PFSK-1 (cell line): ENCODE results near the gene ACTR6.

Experiments used
- FOXP2 ChIP-seq: optimal IDR thresholded peaks from 2 replicates; pipeline ENCODE3; 2011; ENCODE audit warnings: borderline replicate concordance, control low read depth, inconsistent platforms; ENCODE audit not compliant: insufficient read depth; ENCODE audit errors: extremely low read length, extremely low read depth
- POLR2AphosphoS5 ChIP-seq: IDR thresholded peaks from 2 replicates; pipeline ENCODE4 v1.6.1; 2012; ENCODE audit warnings: low read depth, mild to moderate bottlenecking, control low read depth, low read length, moderate library complexity
- SIN3A ChIP-seq: IDR thresholded peaks from 2 replicates; pipeline ENCODE4 v1.6.1; 2012; ENCODE audit warnings: mild to moderate bottlenecking, low read length, moderate library complexity, borderline replicate concordance; ENCODE audit not compliant: insufficient read depth
- TAF1 ChIP-seq: IDR thresholded peaks from 2 replicates; pipeline ENCODE4 v1.6.1; 2012; ENCODE audit warnings: low read length, control low read depth, borderline replicate concordance; ENCODE audit not compliant: insufficient read depth
- TF ChIP-seq, protein P1 (sequence below), 2 experiments: IDR thresholded peaks; 2 replicates each; pipeline versions ENCODE4 v1.6.1 to v1.8.0; 2011 to 2012; ENCODE audit warnings: low read depth in 2 of 2, low read length in 2 of 2, control low read depth in 1 of 2, inconsistent platforms in 1 of 2, mild to moderate bottlenecking in 1 of 2, moderate library complexity in 1 of 2; ENCODE audit not compliant: insufficient read depth in 1 of 2

The ACTR6 gene

DNA sequence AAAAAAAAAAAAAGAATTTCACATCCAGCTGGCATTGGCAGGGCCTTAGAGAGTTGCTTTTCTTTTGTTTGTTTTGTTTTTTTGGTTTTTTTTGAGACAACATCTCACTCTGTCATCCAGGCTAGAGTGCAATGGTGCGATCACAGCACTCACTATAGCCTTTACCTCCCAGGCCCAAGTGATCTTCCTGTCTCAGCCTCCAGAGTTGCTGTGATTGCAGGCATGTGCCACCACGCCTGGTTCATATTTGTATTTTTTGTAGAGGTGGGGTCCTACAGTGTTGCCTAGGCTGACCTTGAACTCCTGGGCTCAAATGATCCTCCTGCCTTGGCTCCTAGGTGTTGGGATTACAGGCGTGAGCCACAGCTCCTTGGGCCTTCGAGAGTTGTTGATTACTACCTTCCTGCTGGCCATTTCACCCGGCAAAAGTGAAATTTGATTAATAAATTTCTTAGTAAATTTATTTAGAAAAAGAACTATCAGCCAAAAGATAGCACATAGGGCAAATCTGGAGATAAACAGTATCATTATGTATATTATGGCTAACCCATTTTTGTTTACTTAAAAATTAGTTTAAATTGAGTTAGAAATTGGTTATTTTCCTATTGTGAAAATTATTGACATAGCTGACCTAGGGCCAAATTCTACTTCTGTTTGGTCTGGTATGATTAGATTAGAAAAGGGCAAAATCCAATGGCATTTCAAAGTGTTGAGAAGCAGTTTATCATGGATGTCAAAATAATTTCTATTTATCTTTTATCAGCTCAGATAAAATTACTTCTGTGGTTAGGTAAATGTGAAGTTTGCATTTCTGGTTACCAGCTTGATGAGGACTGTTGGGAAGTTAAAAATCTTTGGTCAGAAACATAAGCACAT is 12.6 kb downstream of the ACTR6 start:
- TF ChIP-seq, protein P1, sequence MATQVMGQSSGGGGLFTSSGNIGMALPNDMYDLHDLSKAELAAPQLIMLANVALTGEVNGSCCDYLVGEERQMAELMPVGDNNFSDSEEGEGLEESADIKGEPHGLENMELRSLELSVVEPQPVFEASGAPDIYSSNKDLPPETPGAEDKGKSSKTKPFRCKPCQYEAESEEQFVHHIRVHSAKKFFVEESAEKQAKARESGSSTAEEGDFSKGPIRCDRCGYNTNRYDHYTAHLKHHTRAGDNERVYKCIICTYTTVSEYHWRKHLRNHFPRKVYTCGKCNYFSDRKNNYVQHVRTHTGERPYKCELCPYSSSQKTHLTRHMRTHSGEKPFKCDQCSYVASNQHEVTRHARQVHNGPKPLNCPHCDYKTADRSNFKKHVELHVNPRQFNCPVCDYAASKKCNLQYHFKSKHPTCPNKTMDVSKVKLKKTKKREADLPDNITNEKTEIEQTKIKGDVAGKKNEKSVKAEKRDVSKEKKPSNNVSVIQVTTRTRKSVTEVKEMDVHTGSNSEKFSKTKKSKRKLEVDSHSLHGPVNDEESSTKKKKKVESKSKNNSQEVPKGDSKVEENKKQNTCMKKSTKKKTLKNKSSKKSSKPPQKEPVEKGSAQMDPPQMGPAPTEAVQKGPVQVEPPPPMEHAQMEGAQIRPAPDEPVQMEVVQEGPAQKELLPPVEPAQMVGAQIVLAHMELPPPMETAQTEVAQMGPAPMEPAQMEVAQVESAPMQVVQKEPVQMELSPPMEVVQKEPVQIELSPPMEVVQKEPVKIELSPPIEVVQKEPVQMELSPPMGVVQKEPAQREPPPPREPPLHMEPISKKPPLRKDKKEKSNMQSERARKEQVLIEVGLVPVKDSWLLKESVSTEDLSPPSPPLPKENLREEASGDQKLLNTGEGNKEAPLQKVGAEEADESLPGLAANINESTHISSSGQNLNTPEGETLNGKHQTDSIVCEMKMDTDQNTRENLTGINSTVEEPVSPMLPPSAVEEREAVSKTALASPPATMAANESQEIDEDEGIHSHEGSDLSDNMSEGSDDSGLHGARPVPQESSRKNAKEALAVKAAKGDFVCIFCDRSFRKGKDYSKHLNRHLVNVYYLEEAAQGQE (IDR thresholded peaks at IDR 0.05; ENCODE audit: insufficient read depth in 1 of 2, low read depth in 2 of 2, low read length in 2 of 2), result no peak
- no peak for TF ChIP-seq SIN3A
- TF ChIP-seq POLR2AphosphoS5, result no peak
- no peak for TF ChIP-seq TAF1
- TF ChIP-seq FOXP2, result no peak

DNA sequence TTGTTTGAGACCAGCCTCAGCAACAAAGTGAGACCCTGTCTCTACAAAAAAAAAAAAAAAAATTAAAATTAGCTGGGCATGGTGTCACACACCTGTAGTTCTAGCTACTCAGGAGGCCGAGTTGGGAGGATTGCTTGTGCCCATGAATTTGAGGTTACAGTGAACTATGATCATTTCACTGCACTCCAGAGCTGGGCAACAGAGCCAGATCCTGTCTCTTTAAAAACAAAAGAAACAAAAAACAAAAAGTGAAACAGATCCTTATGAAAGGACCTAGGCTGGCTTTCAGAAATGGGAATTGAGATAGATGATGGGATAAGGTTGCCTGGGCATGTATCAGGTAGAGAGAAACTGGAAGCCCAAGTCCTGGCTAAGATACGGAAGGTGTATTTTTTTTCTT is 13.9 kb downstream of the ACTR6 start:
- no peak for TF ChIP-seq POLR2AphosphoS5
- no peak for TF ChIP-seq SIN3A
- no peak for TF ChIP-seq FOXP2
- TF ChIP-seq TAF1, result no peak
- TF ChIP-seq, protein P1 (IDR thresholded peaks at IDR 0.05; ENCODE audit: insufficient read depth in 1 of 2, low read depth in 2 of 2, low read length in 2 of 2), result no peak

DNA sequence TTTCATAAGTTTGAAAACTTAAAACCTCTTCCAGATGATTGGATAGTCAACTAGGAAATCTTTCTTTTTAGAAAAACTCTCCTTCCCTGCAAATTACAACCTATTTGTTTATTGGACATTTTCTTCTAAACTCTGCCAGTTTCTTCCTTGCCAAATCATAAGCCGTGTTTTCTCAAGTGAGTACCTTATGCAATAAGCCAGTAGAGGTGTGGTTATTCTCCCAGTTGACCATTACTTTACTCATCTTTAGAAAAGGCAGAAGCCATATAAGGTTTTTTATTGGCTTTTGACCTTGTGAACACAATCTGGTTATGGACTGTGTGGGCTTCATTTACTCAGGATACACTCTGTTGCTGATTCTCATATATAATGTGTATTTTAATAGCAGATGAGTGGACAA is 14.6 kb downstream of the ACTR6 start:
- no peak for TF ChIP-seq POLR2AphosphoS5
- no peak for TF ChIP-seq TAF1
- TF ChIP-seq FOXP2, result no peak
- no peak for TF ChIP-seq SIN3A
- TF ChIP-seq, protein P1 (IDR thresholded peaks at IDR 0.05; ENCODE audit: insufficient read depth in 1 of 2, low read depth in 2 of 2, low read length in 2 of 2), result no peak

DNA sequence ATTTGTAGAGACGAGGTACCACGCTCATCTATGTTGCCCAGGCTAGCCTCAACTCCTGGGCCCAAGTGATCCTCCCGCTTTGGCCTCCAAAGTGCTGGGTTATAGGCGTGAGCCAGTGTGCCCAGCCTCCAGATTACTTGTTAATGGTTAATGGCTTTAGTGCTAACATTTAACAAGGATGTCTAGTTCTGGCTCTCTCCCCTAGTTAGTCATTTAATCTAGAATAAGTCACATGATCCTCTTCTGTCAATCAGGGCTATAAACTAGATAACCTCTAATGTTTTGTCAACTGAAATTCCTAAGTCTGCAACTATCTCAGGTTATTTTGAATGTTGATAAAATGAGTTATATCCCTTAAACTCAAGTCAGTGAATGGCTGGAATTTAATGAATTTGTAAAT is 15.7 kb downstream of the ACTR6 start:
- TF ChIP-seq FOXP2 (no peak), TAF1 (no peak), SIN3A (no peak), POLR2AphosphoS5 (no peak)
- TF ChIP-seq, protein P1 (IDR thresholded peaks at IDR 0.05; ENCODE audit: insufficient read depth in 1 of 2, low read depth in 2 of 2, low read length in 2 of 2), result no peak
